K562 (cell line): ENCODE measurements around the gene PKD2. TPM values are rescaled to one million over a fixed set of nuclear protein-coding genes. Genes with fewer than 3 reads are reported as not detected.

Experiments used
- FIP1L1 ChIP-seq: fragments of 200-400 bp; formaldehyde crosslinking; IDR thresholded peaks from 2 replicates; pipeline ENCODE4 v1.6.1; 2018; ENCODE audit warnings: mild to moderate bottlenecking, low read depth, low read length; ENCODE audit not compliant: poor library complexity, severe bottlenecking
- REST ChIP-seq, 2 experiments: fragments of 450-650 bp; formaldehyde crosslinking in 1 of 2; IDR thresholded peaks; 2 replicates each; pipeline versions ENCODE4 v1.4.0 to v1.6.1; 2014 to 2020; ENCODE audit warnings: mild to moderate bottlenecking in 2 of 2, borderline replicate concordance in 1 of 2, low read depth in 1 of 2
- SRF ChIP-seq, 2 experiments: fragments of 250-450, 450-650 bp in 1 of 2; sonication (Bioruptor Pico) in 1 of 2; sonication (generic) in 1 of 2; formaldehyde crosslinking; IDR thresholded peaks; 2 replicates each; pipeline versions ENCODE4 v1.5.0 to v1.5.1; 2020 to 2022; ENCODE audit warnings: mild to moderate bottlenecking in 1 of 2, missing genetic modification reagents in 1 of 2
- polyA plus RNA-seq, 8 experiments: library from polyadenylated mRNA; depleted of rRNA in 4 of 8; stranded (reverse) in 5 of 8; unstranded in 3 of 8; fragments of >200 nt; fragmentation: Nextera tagmentation in 2 of 8; fragmentation: Illumina TruSeq in 1 of 8; extraction: Ambion mirVana in 2 of 8; extraction: Trizol in 1 of 8; gene quantifications; 2 replicates each; pipeline versions ENCODE4 v1.2.1 to v1.2.3, GENCODE V29; 2011 to 2014; ENCODE audit warnings: inconsistent platforms in 1 of 8, missing spikeins in 1 of 8
- total RNA-seq, 7 experiments: library from RNA; depleted of rRNA in 6 of 7; stranded (reverse); fragments of >200 nt in 6 of 7; fragmentation: Illumina TruSeq in 2 of 7; extraction: Trizol in 2 of 7; gene quantifications; 2 replicates each; pipeline versions ENCODE4 v1.2.1 to v1.2.3, GENCODE V29; 2011 to 2021; ENCODE audit warnings: low replicate concordance in 1 of 7

PKD2 gene
- total and polyA plus RNA-seq, 9 of the 15 experiments (the other 6 are each of a cell fraction or from before 2014, with no cell fraction given), result 0.11 to 1.2 (median 0.47) TPM

- no peak for TF ChIP-seq REST (IDR thresholded peaks at IDR 0.05; ENCODE audit: borderline replicate concordance)
- TF ChIP-seq REST (CRISPR knock-in tag; IDR thresholded peaks at IDR 0.05; ENCODE audit: low read depth), result no peak
- no peak for TF ChIP-seq FIP1L1
- TF ChIP-seq SRF (CRISPR knock-in tag; IDR thresholded peaks at IDR 0.05), result no peak
Observed at GRCh38 chr4:87986508-87986907, 20.9 kb upstream of the PKD2 start (continued).
